ENCODE results near the gene SPPL2B. TPM values are rescaled to one million over a fixed set of nuclear protein-coding genes. Genes with fewer than 3 reads are reported as not detected.

The SPPL2B gene
- total and polyA plus RNA-seq, 4 donors, result 9.5 to 34.6 (median 21.4) TPM

DNA sequence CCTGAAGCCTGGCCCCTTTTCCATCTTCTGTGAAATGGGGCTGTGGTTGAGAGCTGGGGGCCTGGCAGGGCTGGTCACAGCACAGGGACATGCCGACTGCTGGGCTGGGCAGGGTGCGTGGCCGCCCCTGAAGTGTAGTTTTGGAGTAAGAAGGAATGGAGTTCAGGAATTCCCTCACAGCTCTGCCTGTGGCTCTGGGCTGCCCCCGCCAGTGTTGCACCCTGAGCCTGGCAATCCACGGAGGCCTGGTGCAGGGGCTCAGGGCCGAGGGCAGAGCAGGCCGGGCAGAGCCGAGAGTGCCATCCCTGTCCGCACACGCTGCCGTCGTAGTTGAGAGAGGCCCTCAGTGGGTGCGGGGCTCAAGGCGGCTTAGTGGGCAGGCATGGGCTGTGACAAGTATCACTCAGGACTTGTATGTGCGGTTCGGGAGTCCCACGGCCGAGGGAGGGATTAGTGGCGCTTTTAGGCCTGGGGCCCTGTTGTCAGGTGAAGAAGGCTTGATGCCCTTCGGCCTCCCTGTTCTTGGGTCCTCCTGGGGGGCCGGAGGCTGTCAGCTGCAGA lies 9.7 kb downstream of the SPPL2B start:
- DNase-seq (ENCODE audit: low spot score), result no peak
- 98% methylated on average over 21 of the region's 21 CpGs for WGBS
- peaks cover 0 to 18% (median 3%) of the 10 kb centered on the region in 4 donors for H3K36me3 ChIP-seq (ENCODE audit: control insufficient read depth in 4 of 4, insufficient read depth in 3 of 4, low read depth in 1 of 4, low read length in 3 of 4)

More for the DNA sequence above, 9.7 kb downstream of the SPPL2B start:
- Histone ChIP-seq H3K9me3 (ENCODE audit: control insufficient read depth in 4 of 4, low read length in 3 of 4) (no peaks in the 10 kb centered on the region), H3K4me1 (ENCODE audit: control insufficient read depth in 4 of 4, insufficient read depth in 4 of 4, low read length in 3 of 4) (peaks cover 0 to 2% (median 0%) of the 10 kb centered on the region in 4 donors), H3K27ac (ENCODE audit: low read depth in 1 of 2, low read length in 2 of 2) (no peak overlapping the region), H3K4me3 (ENCODE audit: low read depth in 1 of 3, low read length in 3 of 3) (no peak overlapping the region), H3K27me3 (ENCODE audit: control insufficient read depth in 4 of 4, insufficient read depth in 4 of 4, low read length in 3 of 4) (no peaks in the 10 kb centered on the region), H3K9ac (ENCODE audit: low read depth in 1 of 2, low read length in 2 of 2) (no peak overlapping the region)
- no peak for TF ChIP-seq JUND (IDR thresholded peaks at IDR 0.05)
- TF ChIP-seq TAF1 (conservative IDR thresholded peaks at IDR 0.05), result no peak
- TF ChIP-seq FOXA1 (IDR thresholded peaks at IDR 0.05), result no peak
- no peak for TF ChIP-seq EGR1 (IDR thresholded peaks at IDR 0.05; ENCODE audit: low read depth in 2 of 2)
- TF ChIP-seq FOXA2 (IDR thresholded peaks at IDR 0.05), result no peak
- TF ChIP-seq YY1 (IDR thresholded peaks at IDR 0.05), result no peak
- TF ChIP-seq, protein P1, sequence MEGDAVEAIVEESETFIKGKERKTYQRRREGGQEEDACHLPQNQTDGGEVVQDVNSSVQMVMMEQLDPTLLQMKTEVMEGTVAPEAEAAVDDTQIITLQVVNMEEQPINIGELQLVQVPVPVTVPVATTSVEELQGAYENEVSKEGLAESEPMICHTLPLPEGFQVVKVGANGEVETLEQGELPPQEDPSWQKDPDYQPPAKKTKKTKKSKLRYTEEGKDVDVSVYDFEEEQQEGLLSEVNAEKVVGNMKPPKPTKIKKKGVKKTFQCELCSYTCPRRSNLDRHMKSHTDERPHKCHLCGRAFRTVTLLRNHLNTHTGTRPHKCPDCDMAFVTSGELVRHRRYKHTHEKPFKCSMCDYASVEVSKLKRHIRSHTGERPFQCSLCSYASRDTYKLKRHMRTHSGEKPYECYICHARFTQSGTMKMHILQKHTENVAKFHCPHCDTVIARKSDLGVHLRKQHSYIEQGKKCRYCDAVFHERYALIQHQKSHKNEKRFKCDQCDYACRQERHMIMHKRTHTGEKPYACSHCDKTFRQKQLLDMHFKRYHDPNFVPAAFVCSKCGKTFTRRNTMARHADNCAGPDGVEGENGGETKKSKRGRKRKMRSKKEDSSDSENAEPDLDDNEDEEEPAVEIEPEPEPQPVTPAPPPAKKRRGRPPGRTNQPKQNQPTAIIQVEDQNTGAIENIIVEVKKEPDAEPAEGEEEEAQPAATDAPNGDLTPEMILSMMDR (IDR thresholded peaks at IDR 0.05; ENCODE audit: low read depth, low read length, missing input control), result no peak
- TF ChIP-seq, protein P2, sequence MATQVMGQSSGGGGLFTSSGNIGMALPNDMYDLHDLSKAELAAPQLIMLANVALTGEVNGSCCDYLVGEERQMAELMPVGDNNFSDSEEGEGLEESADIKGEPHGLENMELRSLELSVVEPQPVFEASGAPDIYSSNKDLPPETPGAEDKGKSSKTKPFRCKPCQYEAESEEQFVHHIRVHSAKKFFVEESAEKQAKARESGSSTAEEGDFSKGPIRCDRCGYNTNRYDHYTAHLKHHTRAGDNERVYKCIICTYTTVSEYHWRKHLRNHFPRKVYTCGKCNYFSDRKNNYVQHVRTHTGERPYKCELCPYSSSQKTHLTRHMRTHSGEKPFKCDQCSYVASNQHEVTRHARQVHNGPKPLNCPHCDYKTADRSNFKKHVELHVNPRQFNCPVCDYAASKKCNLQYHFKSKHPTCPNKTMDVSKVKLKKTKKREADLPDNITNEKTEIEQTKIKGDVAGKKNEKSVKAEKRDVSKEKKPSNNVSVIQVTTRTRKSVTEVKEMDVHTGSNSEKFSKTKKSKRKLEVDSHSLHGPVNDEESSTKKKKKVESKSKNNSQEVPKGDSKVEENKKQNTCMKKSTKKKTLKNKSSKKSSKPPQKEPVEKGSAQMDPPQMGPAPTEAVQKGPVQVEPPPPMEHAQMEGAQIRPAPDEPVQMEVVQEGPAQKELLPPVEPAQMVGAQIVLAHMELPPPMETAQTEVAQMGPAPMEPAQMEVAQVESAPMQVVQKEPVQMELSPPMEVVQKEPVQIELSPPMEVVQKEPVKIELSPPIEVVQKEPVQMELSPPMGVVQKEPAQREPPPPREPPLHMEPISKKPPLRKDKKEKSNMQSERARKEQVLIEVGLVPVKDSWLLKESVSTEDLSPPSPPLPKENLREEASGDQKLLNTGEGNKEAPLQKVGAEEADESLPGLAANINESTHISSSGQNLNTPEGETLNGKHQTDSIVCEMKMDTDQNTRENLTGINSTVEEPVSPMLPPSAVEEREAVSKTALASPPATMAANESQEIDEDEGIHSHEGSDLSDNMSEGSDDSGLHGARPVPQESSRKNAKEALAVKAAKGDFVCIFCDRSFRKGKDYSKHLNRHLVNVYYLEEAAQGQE (IDR thresholded peaks at IDR 0.05), result no peak
- no peak for TF ChIP-seq RAD21 (IDR thresholded peaks at IDR 0.05)
- TF ChIP-seq SP1 (IDR thresholded peaks at IDR 0.05), result no peak
- TF ChIP-seq HNF4A (conservative IDR thresholded peaks at IDR 0.05), result no peak
- TF ChIP-seq, protein P3, sequence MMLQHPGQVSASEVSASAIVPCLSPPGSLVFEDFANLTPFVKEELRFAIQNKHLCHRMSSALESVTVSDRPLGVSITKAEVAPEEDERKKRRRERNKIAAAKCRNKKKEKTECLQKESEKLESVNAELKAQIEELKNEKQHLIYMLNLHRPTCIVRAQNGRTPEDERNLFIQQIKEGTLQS (IDR thresholded peaks at IDR 0.05), result no peak
- TF ChIP-seq, protein P4, sequence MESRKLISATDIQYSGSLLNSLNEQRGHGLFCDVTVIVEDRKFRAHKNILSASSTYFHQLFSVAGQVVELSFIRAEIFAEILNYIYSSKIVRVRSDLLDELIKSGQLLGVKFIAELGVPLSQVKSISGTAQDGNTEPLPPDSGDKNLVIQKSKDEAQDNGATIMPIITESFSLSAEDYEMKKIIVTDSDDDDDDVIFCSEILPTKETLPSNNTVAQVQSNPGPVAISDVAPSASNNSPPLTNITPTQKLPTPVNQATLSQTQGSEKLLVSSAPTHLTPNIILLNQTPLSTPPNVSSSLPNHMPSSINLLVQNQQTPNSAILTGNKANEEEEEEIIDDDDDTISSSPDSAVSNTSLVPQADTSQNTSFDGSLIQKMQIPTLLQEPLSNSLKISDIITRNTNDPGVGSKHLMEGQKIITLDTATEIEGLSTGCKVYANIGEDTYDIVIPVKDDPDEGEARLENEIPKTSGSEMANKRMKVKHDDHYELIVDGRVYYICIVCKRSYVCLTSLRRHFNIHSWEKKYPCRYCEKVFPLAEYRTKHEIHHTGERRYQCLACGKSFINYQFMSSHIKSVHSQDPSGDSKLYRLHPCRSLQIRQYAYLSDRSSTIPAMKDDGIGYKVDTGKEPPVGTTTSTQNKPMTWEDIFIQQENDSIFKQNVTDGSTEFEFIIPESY (IDR thresholded peaks at IDR 0.05), result no peak

All from liver (tissue), 9 donors.